Uterus (tissue), 4 donors: ENCODE measurements around the gene EPC1. TPM values are rescaled to one million over a fixed set of nuclear protein-coding genes. Genes with fewer than 3 reads are reported as not detected.

Experiments used
- DNase-seq, 2 donors: peaks; one replicate each; pipeline ENCODE4 v3.0.0-alpha.2; 2019 to 2020
- H3K27ac ChIP-seq, 2 donors: fragments of 200-600 bp; sonication (generic); 1 replicate in 1 of 2; 2 replicates in 1 of 2; pipeline ENCODE4 v1.5.1; 2016 to 2018
- H3K27me3 ChIP-seq, 2 donors: fragments of 200-600 bp; sonication (generic); one replicate each; pipeline ENCODE4 v1.5.1; 2018 to 2019; ENCODE audit warnings: control low read depth in 1 of 2
- H3K36me3 ChIP-seq, 2 donors: fragments of 200-600 bp; sonication (generic); one replicate each; pipeline ENCODE4 v1.5.1; 2019; ENCODE audit warnings: control low read depth in 1 of 2
- H3K4me1 ChIP-seq, 2 donors: fragments of 200-600 bp; sonication (generic); one replicate each; pipeline ENCODE4 v1.5.1; 2018 to 2019; ENCODE audit warnings: control low read depth in 1 of 2
- H3K4me3 ChIP-seq, 2 donors: fragments of 200-600 bp; sonication (generic); 1 replicate in 1 of 2; 2 replicates in 1 of 2; pipeline ENCODE4 v1.5.1; 2018 to 2019; ENCODE audit warnings: mild to moderate bottlenecking in 1 of 2
- H3K9me3 ChIP-seq, 2 donors: fragments of 200-600 bp; sonication (generic); one replicate each; pipeline ENCODE4 v1.5.1; 2019; ENCODE audit warnings: control low read depth in 1 of 2
- POLR2A ChIP-seq, 2 donors: fragments of 450-650 bp; IDR thresholded peaks; one replicate each; pipeline ENCODE4 v1.6.1; 2016; ENCODE audit warnings: antibody characterized with exemption in 2 of 2, mild to moderate bottlenecking in 1 of 2, moderate library complexity in 1 of 2
- intact Hi-C: fragments of 100-400 bp; cut with DNase I; formaldehyde crosslinking; loops from one replicate; pipeline ENCODE4 v1.15.1; 2023; ENCODE audit warnings: low total_unique reads
- total RNA-seq, 4 donors: library from RNA; depleted of rRNA in 3 of 4; stranded (reverse); fragments of >200 nt in 3 of 4; gene quantifications; one replicate each; pipeline versions ENCODE4 v1.1.0 to v1.2.4, GENCODE V29; 2014 to 2023
- TF ChIP-seq, protein P1 (sequence below), 4 experiments: fragments of 200-600 bp in 2 of 4; fragments of 450-650 bp in 2 of 4; sonication (generic) in 2 of 4; IDR thresholded peaks; one replicate each; pipeline ENCODE4 v1.5.1; 2016 to 2019; ENCODE audit warnings: antibody characterized with exemption in 4 of 4, mild to moderate bottlenecking in 2 of 4, moderate library complexity in 1 of 4
- donor health status: DM: yes; HTN: yes; CAD: no.

EPC1 gene
- total RNA-seq, 4 donors from 2014 or later, result 34.7 to 109 (median 48.8) TPM

DNA sequence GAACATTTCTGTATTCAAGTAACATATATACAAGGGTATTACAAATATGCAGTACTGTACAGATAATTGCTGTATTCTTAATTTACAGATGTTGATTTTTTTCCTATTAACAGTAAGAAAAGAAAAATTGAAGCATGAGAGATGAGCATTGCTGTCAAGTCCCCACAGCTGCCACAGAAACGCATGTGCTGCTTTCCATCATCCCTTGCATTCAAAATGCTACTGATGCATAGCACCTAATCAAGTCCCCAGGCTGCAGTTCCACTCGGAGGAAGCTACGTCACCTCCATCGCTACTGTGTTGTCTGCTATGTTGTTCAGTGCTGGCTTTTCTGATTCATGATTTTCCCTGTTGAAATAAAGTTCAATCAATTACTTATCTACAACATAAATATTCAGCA, 78.2 kb downstream of the EPC1 start:
- H3K36me3 ChIP-seq, result no peaks in the 10 kb centered on the region
- H3K27me3 ChIP-seq, result no peaks in the 10 kb centered on the region
- no peaks in the 10 kb centered on the region for H3K4me1 ChIP-seq
- TF ChIP-seq, protein P1, sequence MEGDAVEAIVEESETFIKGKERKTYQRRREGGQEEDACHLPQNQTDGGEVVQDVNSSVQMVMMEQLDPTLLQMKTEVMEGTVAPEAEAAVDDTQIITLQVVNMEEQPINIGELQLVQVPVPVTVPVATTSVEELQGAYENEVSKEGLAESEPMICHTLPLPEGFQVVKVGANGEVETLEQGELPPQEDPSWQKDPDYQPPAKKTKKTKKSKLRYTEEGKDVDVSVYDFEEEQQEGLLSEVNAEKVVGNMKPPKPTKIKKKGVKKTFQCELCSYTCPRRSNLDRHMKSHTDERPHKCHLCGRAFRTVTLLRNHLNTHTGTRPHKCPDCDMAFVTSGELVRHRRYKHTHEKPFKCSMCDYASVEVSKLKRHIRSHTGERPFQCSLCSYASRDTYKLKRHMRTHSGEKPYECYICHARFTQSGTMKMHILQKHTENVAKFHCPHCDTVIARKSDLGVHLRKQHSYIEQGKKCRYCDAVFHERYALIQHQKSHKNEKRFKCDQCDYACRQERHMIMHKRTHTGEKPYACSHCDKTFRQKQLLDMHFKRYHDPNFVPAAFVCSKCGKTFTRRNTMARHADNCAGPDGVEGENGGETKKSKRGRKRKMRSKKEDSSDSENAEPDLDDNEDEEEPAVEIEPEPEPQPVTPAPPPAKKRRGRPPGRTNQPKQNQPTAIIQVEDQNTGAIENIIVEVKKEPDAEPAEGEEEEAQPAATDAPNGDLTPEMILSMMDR (IDR thresholded peaks at IDR 0.05), result no peak
- no peak for TF ChIP-seq POLR2A (IDR thresholded peaks at IDR 0.05)
- no peaks in the 10 kb centered on the region for H3K9me3 ChIP-seq
- intact Hi-C loops, result no loop called here
- no peak for DNase-seq
- no peak overlapping the region for H3K4me3 ChIP-seq
- H3K27ac ChIP-seq, result no peak overlapping the region

DNA sequence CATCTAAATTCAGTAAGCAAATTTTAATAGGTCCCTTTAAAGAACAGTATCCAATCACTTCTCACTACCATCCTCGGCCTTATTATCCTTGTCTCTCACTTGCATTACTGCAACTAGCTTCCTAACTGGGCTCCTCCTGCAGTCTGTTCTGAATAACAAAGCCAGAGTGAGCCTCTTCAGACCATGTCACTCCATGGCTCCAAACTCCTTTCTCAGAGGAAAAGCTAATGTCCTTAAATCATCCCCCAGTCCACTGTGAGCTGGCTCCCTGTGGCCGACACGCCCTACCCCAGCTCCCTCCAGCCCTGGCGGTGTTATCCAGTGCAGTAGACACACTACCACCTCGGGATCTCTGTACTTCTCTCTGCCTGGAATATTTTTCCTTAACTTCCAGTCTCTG, 80.0 kb downstream of the EPC1 start:
- no peak overlapping the region for H3K4me3 ChIP-seq
- H3K4me1 ChIP-seq, result no peaks in the 10 kb centered on the region
- no peaks in the 10 kb centered on the region for H3K27me3 ChIP-seq
- no peak overlapping the region for H3K27ac ChIP-seq
- intact Hi-C loops, result no loop called here
- TF ChIP-seq, protein P1 (IDR thresholded peaks at IDR 0.05), result no peak
- TF ChIP-seq POLR2A (IDR thresholded peaks at IDR 0.05), result no peak
- no peak for DNase-seq
- no peaks in the 10 kb centered on the region for H3K36me3 ChIP-seq
- no peaks in the 10 kb centered on the region for H3K9me3 ChIP-seq

DNA sequence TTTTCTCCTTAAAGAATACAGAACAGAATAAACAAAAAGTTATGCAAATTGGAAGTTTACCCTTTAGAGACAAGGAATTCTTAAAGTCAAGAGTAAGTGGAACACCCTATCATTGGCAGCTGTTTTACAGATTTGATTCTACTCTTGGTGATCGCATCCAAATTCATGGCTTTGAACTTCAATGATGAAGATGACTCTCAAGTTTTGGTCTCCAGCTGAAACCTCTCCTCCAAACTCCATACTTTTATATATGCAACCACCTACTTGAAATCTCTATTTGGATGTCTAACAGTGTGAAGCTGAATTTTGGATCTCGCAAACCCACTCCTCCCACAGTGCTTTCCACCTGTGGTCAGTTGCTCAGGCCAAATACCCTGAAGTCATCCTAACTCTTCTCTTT, 80.4 kb downstream of the EPC1 start:
- H3K27me3 ChIP-seq, result no peaks in the 10 kb centered on the region
- no peak for DNase-seq
- intact Hi-C loops, result no loop called here
- no peak overlapping the region for H3K4me3 ChIP-seq
- H3K27ac ChIP-seq, result no peak overlapping the region
- TF ChIP-seq, protein P1 (IDR thresholded peaks at IDR 0.05), result no peak
- no peak for TF ChIP-seq POLR2A (IDR thresholded peaks at IDR 0.05)
- no peaks in the 10 kb centered on the region for H3K9me3 ChIP-seq
- H3K4me1 ChIP-seq, result no peaks in the 10 kb centered on the region
- H3K36me3 ChIP-seq, result no peaks in the 10 kb centered on the region

DNA sequence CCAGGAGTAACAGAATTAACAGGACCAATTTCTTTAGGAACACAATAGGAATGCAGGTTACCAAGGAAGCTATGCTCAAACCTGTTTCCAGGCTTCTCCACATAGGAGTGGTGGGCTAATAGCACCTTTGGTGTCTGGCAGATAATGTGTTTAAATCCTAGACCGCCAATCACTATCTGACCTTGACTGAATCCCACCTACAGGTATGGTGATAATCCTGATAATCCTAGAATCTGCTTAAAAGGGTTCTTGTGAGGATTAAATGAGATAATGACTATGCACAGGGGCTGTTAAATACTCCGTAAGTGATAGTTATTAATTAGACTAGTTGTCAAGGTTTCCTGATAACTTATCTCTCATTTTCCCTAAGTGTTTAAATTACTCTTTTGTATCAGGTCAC, 81.2 kb downstream of the EPC1 start:
- no peak overlapping the region for H3K27ac ChIP-seq
- TF ChIP-seq, protein P1 (IDR thresholded peaks at IDR 0.05), result no peak
- TF ChIP-seq POLR2A (IDR thresholded peaks at IDR 0.05), result no peak
- no peaks in the 10 kb centered on the region for H3K4me1 ChIP-seq
- DNase-seq, result no peak
- no peak overlapping the region for H3K4me3 ChIP-seq
- no peaks in the 10 kb centered on the region for H3K27me3 ChIP-seq
- H3K9me3 ChIP-seq, result no peaks in the 10 kb centered on the region
- intact Hi-C loops, result no loop called here
- H3K36me3 ChIP-seq, result no peaks in the 10 kb centered on the region

DNA sequence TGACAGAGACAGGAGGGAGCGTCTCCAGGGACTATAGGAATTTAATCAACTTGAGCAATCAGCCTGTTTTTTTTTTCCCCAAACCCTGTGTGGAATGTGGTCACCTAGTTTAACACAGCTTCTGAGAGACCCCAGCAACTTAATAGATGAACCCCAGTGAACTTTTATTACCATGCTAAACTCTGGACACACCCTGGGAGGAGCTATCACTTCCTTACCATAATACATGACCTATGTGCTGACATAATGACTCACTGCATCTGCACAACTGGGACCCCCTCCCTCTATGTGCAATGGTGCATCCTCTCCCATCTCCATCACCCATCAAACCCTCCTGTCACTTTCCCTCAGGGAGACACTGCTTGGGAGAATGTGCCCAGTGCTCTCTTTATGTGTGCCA, 83.7 kb downstream of the EPC1 start:
- no peak overlapping the region for H3K4me3 ChIP-seq
- H3K9me3 ChIP-seq, result no peaks in the 10 kb centered on the region
- TF ChIP-seq POLR2A (IDR thresholded peaks at IDR 0.05), result no peak
- TF ChIP-seq, protein P1 (IDR thresholded peaks at IDR 0.05), result no peak
- no peaks in the 10 kb centered on the region for H3K36me3 ChIP-seq
- H3K4me1 ChIP-seq, result no peaks in the 10 kb centered on the region
- no peak for DNase-seq
- intact Hi-C loops, result no loop called here
- no peaks in the 10 kb centered on the region for H3K27me3 ChIP-seq
- no peak overlapping the region for H3K27ac ChIP-seq
